Activated CD8-positive, alpha-beta memory T cell treated with anti-CD3 and anti-CD28 coated beads, Interleukin-2, amount 10 ng/mL, durations not matched to agents 7 days and 5 days (primary cell): Measurements from ENCODE around the gene SLC25A21. TPM values are rescaled to one million over a fixed set of nuclear protein-coding genes. Genes with fewer than 3 reads are reported as not detected.
A peak's percentile ranks its signal among the peaks of the same experiment; 100 is the strongest.

Experiments
- ATAC-seq: fragments of 150-1000 bp; cut with Tn5 transposase; one replicate; pipeline ENCODE4 v1.10.0; 2021; ENCODE audit warnings: moderate library complexity
- CTCF ChIA-PET: fragments of 350-600 bp; sonication (Branson Sonifier 250); formaldehyde crosslinking; loops from one replicate; lab custom pipeline; 2021; ENCODE audit warnings: antibody characterized with exemption; lab: Charles Lee
- DNase-seq: peaks from one replicate; pipeline ENCODE4 v3.0.0-alpha.2; 2020
- H3K27ac Mint-ChIP-seq: one replicate; pipeline ENCODE4 v1.8.0; 2021; ENCODE audit warnings: mild to moderate bottlenecking, mixed read lengths
- H3K27me3 Mint-ChIP-seq: one replicate; pipeline ENCODE4 v1.8.0; 2021; ENCODE audit warnings: mixed read lengths
- H3K36me3 Mint-ChIP-seq: one replicate; pipeline ENCODE4 v1.8.0; 2021; ENCODE audit warnings: mild to moderate bottlenecking, mixed read lengths
- H3K4me1 Mint-ChIP-seq: one replicate; pipeline ENCODE4 v1.8.0; 2021; ENCODE audit warnings: mixed read lengths
- H3K4me3 Mint-ChIP-seq: one replicate; pipeline ENCODE4 v1.8.0; 2021; ENCODE audit warnings: mild to moderate bottlenecking, moderate library complexity, mixed read lengths
- H3K9me3 Mint-ChIP-seq: one replicate; pipeline ENCODE4 v1.8.0; 2022; ENCODE audit warnings: low read depth, mixed read lengths
- total RNA-seq, 2 experiments: library from RNA; stranded (reverse); gene quantifications; one replicate each; pipeline ENCODE4 v1.2.3, GENCODE V29; 2021

The SLC25A21 gene
- total RNA-seq, 2 experiments from 2014 or later, result not detected

- no peaks in the 10 kb centered on the region for H3K9me3 Mint-ChIP-seq
- CTCF ChIA-PET, result no interaction called here
- H3K36me3 Mint-ChIP-seq, result no peaks in the 10 kb centered on the region
- H3K27me3 Mint-ChIP-seq, result no peaks in the 10 kb centered on the region
- no peaks in the 10 kb centered on the region for H3K4me1 Mint-ChIP-seq
- no peak for ATAC-seq
- no peak for DNase-seq
- no peak overlapping the region for H3K4me3 Mint-ChIP-seq
- no peak overlapping the region for H3K27ac Mint-ChIP-seq
Measured at GRCh38 chr14:36950812-36951211, 221.6 kb downstream of the SLC25A21 start.

DNA sequence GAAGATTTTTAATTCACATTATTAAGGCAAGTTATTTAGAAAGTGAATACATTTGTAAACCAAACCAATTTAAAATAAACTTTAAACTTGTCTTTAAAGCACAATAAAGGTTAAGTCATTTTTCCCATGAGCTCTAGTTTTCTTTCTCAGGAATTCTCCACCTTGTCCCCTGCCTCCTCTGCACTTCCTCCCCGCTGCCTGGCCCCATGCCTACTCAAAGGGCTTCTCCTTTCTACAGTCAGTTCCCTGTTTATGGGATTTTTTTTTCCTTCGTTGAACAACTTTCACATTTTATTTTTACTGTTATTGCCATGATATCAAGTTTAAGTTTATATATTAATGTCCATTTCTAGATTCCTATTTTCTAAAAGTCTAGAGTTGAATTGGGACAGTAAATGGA, 223.0 kb downstream of the SLC25A21 start:
- Mint-ChIP-seq H3K36me3 (no peaks in the 10 kb centered on the region), H3K4me1 (no peaks in the 10 kb centered on the region), H3K4me3 (no peak overlapping the region), H3K9me3 (no peaks in the 10 kb centered on the region), H3K27ac (no peak overlapping the region), H3K27me3 (no peaks in the 10 kb centered on the region)
- CTCF ChIA-PET, result no interaction called here
- ATAC-seq, result no peak
- no peak for DNase-seq

DNA sequence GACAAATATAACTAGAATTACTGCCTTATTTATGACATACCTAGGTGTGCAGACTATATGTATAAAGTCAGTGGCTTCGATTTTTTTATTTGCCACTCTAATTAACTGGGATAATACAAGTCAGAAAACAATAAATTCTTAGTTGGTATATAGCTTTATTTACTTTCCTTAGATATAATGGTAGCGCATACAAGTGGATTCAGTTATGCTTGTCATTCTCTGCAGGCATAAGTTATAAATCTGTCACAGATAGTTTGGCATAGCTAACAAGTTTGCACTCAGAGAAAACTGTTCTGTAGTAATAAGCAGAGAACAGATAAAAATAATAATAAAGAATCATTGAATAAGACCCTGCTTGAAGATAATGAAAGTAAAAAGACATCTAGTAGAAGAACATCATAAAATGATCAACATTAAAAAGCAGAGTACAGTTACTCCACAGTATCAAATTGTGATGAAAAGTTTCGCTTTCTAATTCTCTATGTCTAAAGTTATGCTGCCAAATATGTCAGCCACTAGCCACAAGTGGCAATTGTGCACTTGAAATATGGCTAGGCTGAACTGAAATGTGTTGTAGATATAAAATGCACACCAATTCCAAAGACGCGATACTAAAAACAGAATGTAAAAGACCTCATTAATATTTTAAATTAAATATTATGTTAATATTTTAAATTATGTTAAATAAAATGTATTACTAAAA, 224.1 kb downstream of the SLC25A21 start:
- no peak overlapping the region for H3K4me3 Mint-ChIP-seq
- H3K27me3 Mint-ChIP-seq, result no peaks in the 10 kb centered on the region
- no peak overlapping the region for H3K27ac Mint-ChIP-seq
- CTCF ChIA-PET, result no interaction called here
- H3K4me1 Mint-ChIP-seq, result no peaks in the 10 kb centered on the region
- no peaks in the 10 kb centered on the region for H3K9me3 Mint-ChIP-seq
- ATAC-seq, result no peak
- H3K36me3 Mint-ChIP-seq, result no peaks in the 10 kb centered on the region
- no peak for DNase-seq

- ATAC-seq (no peak), DNase-seq (no peak)
- H3K27me3 Mint-ChIP-seq, result no peaks in the 10 kb centered on the region
- no peaks in the 10 kb centered on the region for H3K4me1 Mint-ChIP-seq
- H3K36me3 Mint-ChIP-seq, result no peaks in the 10 kb centered on the region
- no peak overlapping the region for H3K4me3 Mint-ChIP-seq
- H3K27ac Mint-ChIP-seq, result no peak overlapping the region
- CTCF ChIA-PET, result no interaction called here
- H3K9me3 Mint-ChIP-seq, result no peaks in the 10 kb centered on the region
Measured at GRCh38 chr14:36947362-36947761, 225.0 kb downstream of the SLC25A21 start.

GRCh38 chr14:36946872-36947271, 225.5 kb downstream of the SLC25A21 start:
- Mint-ChIP-seq H3K4me3 (no peak overlapping the region), H3K4me1 (no peaks in the 10 kb centered on the region), H3K27me3 (no peaks in the 10 kb centered on the region), H3K27ac (no peak overlapping the region), H3K36me3 (no peaks in the 10 kb centered on the region), H3K9me3 (no peaks in the 10 kb centered on the region)
- CTCF ChIA-PET, result no interaction called here
- no peak for DNase-seq
- ATAC-seq, result no peak

DNA sequence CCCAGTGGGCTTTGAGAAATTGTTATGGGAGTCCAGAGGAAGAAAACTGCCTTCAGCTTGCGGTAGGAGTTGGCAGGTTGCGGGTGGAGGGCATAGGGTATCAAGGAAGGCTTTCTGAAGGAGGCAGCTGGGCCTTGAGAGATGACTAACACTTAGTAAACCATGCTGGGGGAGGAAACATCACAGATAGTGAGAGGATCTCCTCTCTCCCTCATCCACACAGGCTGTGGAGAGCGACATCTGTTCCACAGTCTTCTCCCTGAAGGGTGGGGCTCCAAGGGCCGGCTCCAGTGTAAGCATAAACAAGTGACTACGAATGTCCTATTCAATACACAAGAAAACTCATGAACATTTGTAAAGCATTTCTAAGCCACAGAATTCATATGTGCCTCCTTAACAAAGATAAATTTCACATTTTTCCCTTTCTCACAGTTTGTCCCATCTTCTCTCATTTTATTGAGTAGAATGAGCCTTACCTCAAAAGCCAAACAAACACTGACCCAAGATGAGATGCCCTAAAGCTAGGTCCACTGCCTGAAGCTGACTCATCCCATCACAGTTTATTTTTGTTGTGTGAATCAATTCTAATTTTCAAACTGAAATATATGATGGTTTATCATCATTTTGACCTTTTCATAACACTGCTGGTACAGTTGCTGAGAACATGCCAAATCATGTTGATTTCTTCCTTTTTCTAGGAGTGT, 227.9 kb downstream of the SLC25A21 start:
- H3K9me3 Mint-ChIP-seq, result no peaks in the 10 kb centered on the region
- H3K4me3 Mint-ChIP-seq, result no peak overlapping the region
- no peaks in the 10 kb centered on the region for H3K4me1 Mint-ChIP-seq
- DNase-seq (no peak), ATAC-seq (no peak)
- no peaks in the 10 kb centered on the region for H3K27me3 Mint-ChIP-seq
- no peak overlapping the region for H3K27ac Mint-ChIP-seq
- H3K36me3 Mint-ChIP-seq, result no peaks in the 10 kb centered on the region
- CTCF ChIA-PET, result no interaction called here

DNA sequence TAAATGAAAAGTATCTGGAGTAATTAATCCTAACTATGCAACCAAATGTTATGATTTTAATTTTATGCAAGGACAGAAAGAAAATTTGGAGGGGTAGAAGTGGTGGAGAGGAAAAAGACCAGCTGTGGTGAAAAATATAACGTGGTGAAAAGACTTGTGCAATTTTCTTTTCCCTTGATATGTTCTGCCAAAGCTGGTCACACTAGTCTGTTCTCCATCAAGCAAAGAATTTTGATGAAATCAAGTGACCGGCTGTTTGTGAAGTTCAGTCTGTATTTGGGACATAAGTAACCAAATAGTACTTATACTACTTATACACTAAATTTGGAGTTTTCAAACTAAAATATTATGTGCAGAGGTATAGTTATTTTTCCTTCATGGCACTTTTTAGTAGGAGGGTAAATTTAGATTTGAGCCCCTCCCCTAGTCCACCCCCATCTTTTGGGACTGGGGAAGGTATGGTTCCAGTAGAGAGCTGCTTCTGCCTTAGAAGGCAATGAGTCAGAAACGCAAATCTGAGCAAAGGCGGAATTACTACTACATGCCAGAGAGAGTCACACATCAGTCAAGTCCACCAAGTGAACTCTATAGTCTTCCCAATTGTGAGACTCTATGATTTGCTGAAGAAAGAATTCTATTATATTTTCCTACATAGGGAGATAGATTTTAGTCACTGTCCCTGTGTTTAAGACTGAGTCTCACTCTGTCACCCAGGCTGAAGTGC, 229.7 kb downstream of the SLC25A21 start:
- Mint-ChIP-seq H3K4me3 (no peak overlapping the region), H3K27me3 (no peaks in the 10 kb centered on the region), H3K4me1 (no peaks in the 10 kb centered on the region), H3K9me3 (no peaks in the 10 kb centered on the region), H3K27ac (no peak overlapping the region), H3K36me3 (no peaks in the 10 kb centered on the region)
- DNase-seq, result no peak
- no peak for ATAC-seq
- CTCF ChIA-PET, result interaction anchor here (0.6 to 1.7 kb wide), 5 partner anchors 9 to 389 kb away, joined by 3 to 10 read pairs (median 6); no protein-coding TSS in a partner anchor

DNA sequence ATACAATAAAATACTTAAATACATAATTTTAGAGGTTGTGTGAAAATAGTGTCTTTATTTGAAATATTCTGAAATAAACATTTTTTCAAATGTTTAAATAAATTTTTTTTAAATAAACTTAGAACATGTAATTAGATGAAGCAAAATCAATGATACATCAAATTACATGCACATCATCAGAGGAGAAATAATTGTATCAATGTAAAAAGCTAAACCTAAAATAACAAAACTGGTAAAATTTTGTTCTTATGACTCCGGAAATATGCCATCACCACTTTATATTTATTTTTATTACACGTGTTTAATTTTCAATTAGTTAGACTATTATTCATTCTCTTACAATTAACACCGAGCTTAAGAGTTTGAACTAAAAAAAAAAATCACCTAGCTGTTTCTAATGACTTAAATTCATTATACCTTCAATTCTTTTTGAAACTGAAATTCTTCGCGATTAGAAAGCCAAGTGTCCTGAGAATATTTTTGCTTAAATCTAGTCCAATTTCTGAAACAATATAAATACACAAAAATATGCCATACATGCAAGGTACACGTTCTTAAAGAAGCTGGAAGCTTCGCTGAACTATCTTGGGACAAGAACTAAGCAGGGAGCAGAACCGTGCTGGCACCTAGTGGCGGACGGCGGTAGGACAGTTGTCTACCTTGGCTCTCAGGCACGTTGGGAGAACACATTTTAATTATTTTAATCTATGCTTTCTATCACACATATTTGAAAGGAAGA, 230.5 kb downstream of the SLC25A21 start:
- ATAC-seq (peak; percentile 39), DNase-seq (peak; percentile 65)
- H3K27ac Mint-ChIP-seq, result no peak overlapping the region
- CTCF ChIA-PET, result interaction anchor here (0.6 to 1.7 kb wide), 6 partner anchors 8 to 388 kb away, joined by 3 to 10 read pairs (median 4); no protein-coding TSS in a partner anchor
- H3K9me3 Mint-ChIP-seq, result no peaks in the 10 kb centered on the region
- no peaks in the 10 kb centered on the region for H3K4me1 Mint-ChIP-seq
- H3K4me3 Mint-ChIP-seq, result no peak overlapping the region
- H3K36me3 Mint-ChIP-seq, result no peaks in the 10 kb centered on the region
- no peaks in the 10 kb centered on the region for H3K27me3 Mint-ChIP-seq

GRCh38 chr14:36940476-36940875, 231.9 kb downstream of the SLC25A21 start:
- no peak for DNase-seq
- CTCF ChIA-PET, result interaction anchor here (1.2 kb wide), 1 partner anchor 387 kb away, joined by 3 read pairs; no protein-coding TSS in a partner anchor

DNA sequence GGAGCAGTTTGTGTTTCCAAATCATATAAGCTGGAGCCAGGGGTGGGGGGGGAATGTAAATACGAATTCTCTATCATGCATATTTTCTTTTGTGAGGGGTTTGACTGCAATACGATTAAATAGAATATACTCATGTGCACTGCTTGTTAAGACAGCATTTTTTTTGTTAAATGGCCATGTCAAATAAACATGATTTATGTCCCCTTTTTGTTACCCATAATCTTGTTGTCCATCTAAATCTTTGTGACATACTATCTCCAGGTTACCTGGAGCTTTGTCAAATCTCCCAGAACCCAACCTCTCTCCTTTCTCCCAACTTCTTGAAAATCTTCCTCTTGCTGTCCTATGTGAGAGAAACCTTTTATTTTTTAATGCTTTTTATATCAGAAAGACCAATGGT, 233.1 kb downstream of the SLC25A21 start:
- Mint-ChIP-seq H3K9me3 (no peaks in the 10 kb centered on the region), H3K27me3 (no peaks in the 10 kb centered on the region), H3K36me3 (no peaks in the 10 kb centered on the region), H3K27ac (no peak overlapping the region), H3K4me3 (no peak overlapping the region), H3K4me1 (no peaks in the 10 kb centered on the region)
- CTCF ChIA-PET, result interaction anchor here (1.2 kb wide), 1 partner anchor 385 kb away, joined by 3 read pairs; no protein-coding TSS in a partner anchor
- ATAC-seq (no peak), DNase-seq (no peak)

More at GRCh38 chr14:36940476-36940875, 231.9 kb downstream of the SLC25A21 start:
- Mint-ChIP-seq H3K27ac (no peak overlapping the region), H3K4me1 (no peaks in the 10 kb centered on the region), H3K36me3 (no peaks in the 10 kb centered on the region), H3K27me3 (no peaks in the 10 kb centered on the region), H3K9me3 (no peaks in the 10 kb centered on the region), H3K4me3 (no peak overlapping the region)
- ATAC-seq, result no peak

- CTCF ChIA-PET, result no interaction called here
- no peaks in the 10 kb centered on the region for H3K9me3 Mint-ChIP-seq
- no peaks in the 10 kb centered on the region for H3K4me1 Mint-ChIP-seq
- no peaks in the 10 kb centered on the region for H3K36me3 Mint-ChIP-seq
- H3K27ac Mint-ChIP-seq, result no peak overlapping the region
- no peak for DNase-seq
- H3K4me3 Mint-ChIP-seq, result no peak overlapping the region
- no peaks in the 10 kb centered on the region for H3K27me3 Mint-ChIP-seq
- no peak for ATAC-seq
Measured at GRCh38 chr14:36938678-36939077, 233.7 kb downstream of the SLC25A21 start.

- DNase-seq (no peak), ATAC-seq (no peak)
- Mint-ChIP-seq H3K27ac (no peak overlapping the region), H3K9me3 (no peaks in the 10 kb centered on the region), H3K27me3 (no peaks in the 10 kb centered on the region), H3K4me3 (no peak overlapping the region), H3K36me3 (no peaks in the 10 kb centered on the region), H3K4me1 (no peaks in the 10 kb centered on the region)
- CTCF ChIA-PET, result no interaction called here
Measured at GRCh38 chr14:36935976-36936678, 236.3 kb downstream of the SLC25A21 start.
